Activated CD4-positive, alpha-beta memory T cell treated with anti-CD3 and anti-CD28 coated beads, Interleukin-2, amount 10 ng/mL, durations not matched to agents 7 days and 5 days (primary cell): ENCODE data around the gene PRPF8. TPM values are rescaled to one million over a fixed set of nuclear protein-coding genes. Genes with fewer than 3 reads are reported as not detected.
"Not testable (repeated sequence)": the region's sequence is repeated elsewhere in the genome, so short reads cannot be mapped to it uniquely, and the experiment has no call there.

Experiments used
- CTCF ChIA-PET: fragments of 350-600 bp; sonication (Branson Sonifier 250); formaldehyde crosslinking; loops from one replicate; lab custom pipeline; 2021; ENCODE audit warnings: antibody characterized with exemption, inconsistent platforms; lab: Charles Lee
- POLR2A ChIA-PET: fragments of 350-600 bp; sonication (Branson Sonifier 250); formaldehyde crosslinking; loops from one replicate; lab custom pipeline; 2021; ENCODE audit warnings: antibody characterized with exemption; lab: Charles Lee
- DNase-seq: peaks from one replicate; pipeline ENCODE4 v3.0.0-alpha.2; 2020
- H3K27ac Mint-ChIP-seq: one replicate; pipeline ENCODE4 v1.8.0; 2021; ENCODE audit warnings: mild to moderate bottlenecking, mixed read lengths
- H3K27me3 Mint-ChIP-seq: one replicate; pipeline ENCODE4 v1.8.0; 2021; ENCODE audit warnings: mixed read lengths
- H3K36me3 Mint-ChIP-seq: one replicate; pipeline ENCODE4 v1.8.0; 2021; ENCODE audit warnings: low read depth, mixed read lengths
- H3K4me1 Mint-ChIP-seq: one replicate; pipeline ENCODE4 v1.8.0; 2021; ENCODE audit warnings: mixed read lengths
- H3K4me3 Mint-ChIP-seq: one replicate; pipeline ENCODE4 v1.8.0; 2021; ENCODE audit warnings: mild to moderate bottlenecking, mixed read lengths
- H3K9me3 Mint-ChIP-seq: one replicate; pipeline ENCODE4 v1.8.0; 2021; ENCODE audit warnings: mixed read lengths
- total RNA-seq, 2 experiments: library from RNA; stranded (reverse); gene quantifications; one replicate each; pipeline ENCODE4 v1.2.3, GENCODE V29; 2021

PRPF8 gene
- total RNA-seq, 2 experiments from 2014 or later, result 264 to 267 TPM

DNA sequence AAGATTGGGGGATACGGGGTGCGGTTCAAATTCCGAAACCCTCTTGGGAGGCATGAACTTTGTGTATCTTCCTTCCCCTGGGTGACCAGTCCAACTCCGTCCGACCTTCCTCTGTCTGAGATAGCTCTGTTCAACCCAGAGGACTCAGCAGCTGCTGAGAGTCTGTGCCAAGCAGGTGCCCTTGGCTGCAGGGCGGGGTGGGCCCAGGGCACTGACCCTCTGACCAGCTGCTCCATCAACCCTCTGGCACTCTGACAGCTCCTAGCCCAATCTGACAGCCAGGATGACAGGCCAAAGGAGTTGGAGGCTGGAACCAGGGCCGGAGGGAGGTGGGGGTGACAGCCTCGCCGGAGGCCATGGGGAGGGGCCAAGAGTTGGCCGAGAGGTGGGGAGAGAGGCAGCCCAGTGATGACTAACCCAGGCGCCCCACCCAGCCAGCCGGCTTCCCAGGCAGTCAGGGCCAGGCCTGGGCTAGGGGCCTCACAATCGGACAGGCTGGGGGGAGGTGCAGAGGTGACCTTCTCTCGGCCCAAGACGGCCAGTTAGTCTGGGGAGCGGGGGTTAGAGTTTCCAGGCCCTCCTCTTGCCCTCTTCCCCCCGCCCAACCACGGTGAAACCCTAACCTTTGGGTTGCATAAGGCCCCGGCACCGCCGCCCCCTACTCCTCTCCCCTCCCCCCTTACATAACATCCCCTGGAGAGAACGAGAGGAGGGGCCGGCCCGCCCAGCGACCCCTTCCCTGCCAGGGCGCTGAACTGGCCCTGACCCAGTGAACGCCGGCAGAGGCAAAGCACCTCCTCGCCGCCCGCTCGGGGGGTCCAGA, 30.5 kb upstream of the PRPF8 start:
- Mint-ChIP-seq H3K27ac (peak overlapping the region; percentile 52), H3K27me3 (peaks cover 6% of the 10 kb centered on the region), H3K4me3 (peak overlapping the region; percentile 91), H3K9me3 (no peaks in the 10 kb centered on the region), H3K4me1 (peaks cover 65% of the 10 kb centered on the region), H3K36me3 (peaks cover 39% of the 10 kb centered on the region)
- CTCF ChIA-PET, result interaction anchor here (1.3 to 2.0 kb wide), 4 partner anchors 38 to 350 kb away, joined by 3 to 20 read pairs (median 8); no protein-coding TSS in a partner anchor
- peak; percentile 74 for DNase-seq
- POLR2A ChIA-PET, result interaction anchor here (1.0 to 5.8 kb wide), 14 partner anchors 8 to 621 kb away, joined by 3 to 58 read pairs (median 12); partner anchors contain the start of genes PRPF8, RPA1, SCARF1 and SERPINF1

DNA sequence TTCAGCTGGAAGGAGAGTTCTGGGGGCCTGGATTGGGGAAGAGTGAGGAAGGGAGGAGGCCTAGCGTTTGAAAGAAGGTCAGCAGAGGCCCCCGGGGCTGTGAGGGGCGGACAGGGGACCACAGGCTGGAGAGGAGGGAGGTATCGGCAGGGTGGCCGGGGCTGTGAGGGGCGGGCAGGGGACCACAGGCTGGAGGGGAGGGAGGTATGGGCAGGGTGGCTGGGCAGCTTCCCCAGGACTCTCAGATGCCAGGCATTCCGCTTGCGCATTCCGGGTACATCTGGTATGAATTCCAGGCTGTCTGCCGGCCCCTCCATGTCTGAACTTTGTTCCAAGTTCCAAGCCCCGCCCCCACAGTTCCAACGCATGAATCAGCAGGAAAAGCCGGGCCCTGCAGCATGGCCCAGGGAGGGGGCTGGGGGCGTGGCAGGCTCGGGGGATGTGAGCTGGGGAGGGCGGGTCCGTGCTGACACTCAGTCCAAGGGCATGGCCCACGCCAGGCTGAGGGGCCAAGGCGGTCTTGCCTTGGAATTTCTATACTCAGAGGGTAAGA, 29.8 kb upstream of the PRPF8 start:
- DNase-seq, result peak; percentile 40
- H3K36me3 Mint-ChIP-seq, result peaks cover 39% of the 10 kb centered on the region

DNA sequence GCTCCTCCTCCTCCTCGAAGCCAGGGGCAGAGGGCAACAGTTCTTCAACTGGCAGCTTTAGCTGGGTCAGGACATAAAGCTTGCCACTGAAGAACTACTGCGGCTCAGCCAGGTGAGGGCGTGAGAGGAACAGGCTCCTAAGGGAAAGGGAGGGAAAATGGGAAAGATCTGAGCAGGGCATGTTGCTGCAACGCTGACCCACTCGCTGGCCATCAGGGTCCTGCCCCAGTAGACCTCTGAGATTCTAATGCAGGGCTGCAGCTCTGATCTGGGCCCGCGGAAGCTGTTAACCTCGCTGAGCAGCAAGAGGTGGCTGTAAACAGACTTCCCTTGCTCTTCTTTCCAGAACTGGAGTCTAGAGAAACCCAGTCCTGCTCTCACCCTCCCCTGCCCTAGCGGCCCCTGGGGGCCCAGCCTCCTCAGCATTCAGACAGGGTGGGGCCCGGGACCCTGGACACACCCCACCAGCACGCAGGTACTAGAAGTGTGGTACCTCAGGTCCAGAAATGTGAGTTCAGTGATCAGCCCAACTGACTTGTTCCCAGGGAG, 29.3 kb upstream of the PRPF8 start:
- no peak for DNase-seq
- ChIA-PET CTCF (interaction anchor here (1.8 kb wide), 1 partner anchor 45 kb away, joined by 10 read pairs; no protein-coding TSS in a partner anchor), POLR2A (interaction anchor here (1.6 to 5.8 kb wide), 2 partner anchors 11 to 157 kb away, joined by 3 to 56 read pairs; partner anchors contain the start of gene WDR81)
- Mint-ChIP-seq H3K4me1 (peaks cover 60% of the 10 kb centered on the region), H3K36me3 (peaks cover 39% of the 10 kb centered on the region), H3K27ac (no peak overlapping the region), H3K9me3 (no peaks in the 10 kb centered on the region), H3K27me3 (peaks cover 6% of the 10 kb centered on the region), H3K4me3 (peak overlapping the region; percentile 62)

More for the DNA sequence above, 29.8 kb upstream of the PRPF8 start:
- no peak overlapping the region for H3K27ac Mint-ChIP-seq
- H3K27me3 Mint-ChIP-seq, result peaks cover 6% of the 10 kb centered on the region
- ChIA-PET CTCF (no interaction called here), POLR2A (interaction anchor here (1.6 to 5.8 kb wide), 5 partner anchors 11 to 156 kb away, joined by 3 to 58 read pairs (median 46); partner anchors contain the start of genes PRPF8, RPA1, SMYD4 and WDR81)
- no peaks in the 10 kb centered on the region for H3K9me3 Mint-ChIP-seq
- H3K4me1 Mint-ChIP-seq, result peaks cover 61% of the 10 kb centered on the region
- H3K4me3 Mint-ChIP-seq, result peak overlapping the region; percentile 91

DNA sequence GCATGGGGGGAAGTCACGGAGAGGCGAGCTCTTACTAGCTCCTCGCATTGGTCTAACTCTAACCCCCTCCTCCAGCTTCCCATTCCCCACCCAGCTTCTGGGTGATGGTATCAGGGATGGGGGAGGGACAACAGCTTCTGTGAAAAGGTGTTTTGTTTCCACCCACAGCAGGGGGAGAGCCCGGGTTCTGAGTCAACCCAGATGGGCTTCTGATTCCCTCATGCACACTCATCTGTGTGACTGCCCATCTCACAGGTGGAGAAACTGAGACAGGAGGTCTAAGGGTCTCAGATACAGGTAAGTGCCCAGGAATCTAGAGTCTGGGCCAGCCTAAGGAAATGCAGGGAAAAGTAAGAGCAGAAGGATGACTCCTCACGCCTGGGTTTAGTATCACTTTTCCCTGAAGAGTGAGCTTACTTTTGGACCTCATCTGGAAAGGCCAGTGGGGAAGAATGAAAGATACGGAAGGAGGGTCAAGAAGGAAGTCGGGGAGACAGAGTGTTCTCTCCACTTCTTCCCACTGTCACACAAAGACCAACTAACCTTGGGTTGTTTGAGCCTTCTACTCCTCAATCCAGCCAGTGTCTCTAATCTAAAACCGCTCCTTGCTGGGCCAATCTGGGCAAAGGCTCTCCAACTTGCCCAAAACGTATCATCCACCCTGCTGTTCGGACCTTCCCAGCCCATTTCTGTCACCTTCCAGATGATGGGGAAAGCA, 28.7 kb upstream of the PRPF8 start:
- Mint-ChIP-seq H3K4me3 (peak overlapping the region; percentile 37), H3K27ac (no peak overlapping the region), H3K4me1 (peaks cover 56% of the 10 kb centered on the region), H3K27me3 (peaks cover 8% of the 10 kb centered on the region), H3K36me3 (peaks cover 39% of the 10 kb centered on the region), H3K9me3 (no peaks in the 10 kb centered on the region)
- ChIA-PET POLR2A (interaction anchor here (1.6 to 5.8 kb wide), 3 partner anchors 12 to 158 kb away, joined by 3 to 56 read pairs (median 5); partner anchors contain the start of gene WDR81), CTCF (interaction anchor here (1.8 kb wide), 1 partner anchor 44 kb away, joined by 10 read pairs; no protein-coding TSS in a partner anchor)
- no peak for DNase-seq

DNA sequence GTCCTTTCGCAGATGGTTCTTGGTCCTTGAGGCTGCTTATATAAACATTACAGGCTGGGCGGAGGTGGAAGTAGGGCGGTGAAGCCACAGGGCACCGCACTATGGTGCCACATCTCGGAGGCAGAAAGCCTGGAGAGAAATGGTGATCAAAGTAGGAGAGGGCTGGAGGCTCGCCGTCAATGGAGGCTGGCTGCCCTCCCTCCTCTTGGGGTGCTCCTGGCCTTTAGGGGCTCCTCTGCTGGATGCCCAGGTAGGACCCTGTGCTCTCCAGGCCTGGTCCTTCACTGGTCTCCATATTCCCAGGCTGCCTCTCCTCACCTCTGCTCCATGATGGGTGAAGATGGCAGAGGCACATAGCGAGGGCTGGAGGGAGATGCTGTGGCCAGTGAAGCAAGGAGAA, 27.6 kb upstream of the PRPF8 start:
- CTCF ChIA-PET, result interaction anchor here (0.6 to 1.8 kb wide), 2 partner anchors 14 to 43 kb away, joined by 3 to 10 read pairs; no protein-coding TSS in a partner anchor
- no peaks in the 10 kb centered on the region for H3K9me3 Mint-ChIP-seq
- POLR2A ChIA-PET, result interaction anchor here (1.7 to 5.8 kb wide), 2 partner anchors 13 to 28 kb away, joined by 5 to 56 read pairs; partner anchors contain the start of gene WDR81

GRCh38 chr17:1711804-1712203, 27.1 kb upstream of the PRPF8 start:
- DNase-seq, result no peak
- no peak overlapping the region for H3K27ac Mint-ChIP-seq
- H3K9me3 Mint-ChIP-seq, result no peaks in the 10 kb centered on the region
- H3K4me1 Mint-ChIP-seq, result peaks cover 58% of the 10 kb centered on the region
- CTCF ChIA-PET, result interaction anchor here (0.6 kb wide), 1 partner anchor 14 kb away, joined by 3 read pairs; no protein-coding TSS in a partner anchor
- POLR2A ChIA-PET, result interaction anchor here (1.7 kb wide), 1 partner anchor 28 kb away, joined by 5 read pairs; no protein-coding TSS in a partner anchor
- H3K36me3 Mint-ChIP-seq, result peaks cover 39% of the 10 kb centered on the region
- peaks cover 10% of the 10 kb centered on the region for H3K27me3 Mint-ChIP-seq
- no peak overlapping the region for H3K4me3 Mint-ChIP-seq

More for the DNA sequence above, 27.6 kb upstream of the PRPF8 start:
- no peak for DNase-seq
- Mint-ChIP-seq H3K27ac (no peak overlapping the region), H3K4me1 (peaks cover 56% of the 10 kb centered on the region), H3K4me3 (no peak overlapping the region), H3K27me3 (peaks cover 8% of the 10 kb centered on the region), H3K36me3 (peaks cover 39% of the 10 kb centered on the region)

DNA sequence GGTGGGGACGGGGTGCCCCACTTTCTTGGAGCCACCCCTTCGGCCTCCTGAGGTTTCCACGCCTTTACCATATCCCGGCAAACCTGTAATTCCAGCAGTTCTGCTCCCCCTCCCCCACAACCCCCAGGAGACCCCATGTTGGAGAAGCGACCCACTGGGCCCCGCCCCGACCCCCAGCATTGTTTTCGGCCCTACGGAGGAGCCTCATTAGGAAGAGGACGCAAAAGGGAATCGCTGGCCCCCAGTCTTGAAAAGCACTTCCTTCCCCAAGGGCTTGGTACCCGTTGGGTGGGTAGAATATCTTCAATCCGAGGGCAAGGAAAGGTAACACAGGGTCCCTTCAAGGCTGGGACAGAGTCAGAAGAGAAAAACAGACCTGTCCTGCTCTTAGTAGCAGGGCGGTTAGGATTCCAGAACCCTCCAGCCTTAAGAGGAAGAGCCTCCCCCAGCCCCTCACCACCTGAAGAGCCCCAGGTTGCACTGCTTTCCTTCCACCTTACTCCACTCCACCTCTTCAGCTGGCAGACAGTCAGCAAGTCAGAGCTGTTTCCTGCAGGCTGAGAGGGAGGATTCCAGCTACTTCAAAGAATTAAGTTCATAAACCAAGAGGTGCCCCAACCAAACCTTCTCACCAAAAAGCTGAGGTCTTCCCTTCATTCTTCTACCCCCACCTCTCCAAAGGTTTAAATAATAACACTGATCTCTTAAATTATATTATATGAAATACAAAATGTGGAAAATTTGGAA, 26.3 kb upstream of the PRPF8 start:
- Mint-ChIP-seq H3K4me1 (peaks cover 57% of the 10 kb centered on the region), H3K27ac (no peak overlapping the region), H3K9me3 (no peaks in the 10 kb centered on the region), H3K36me3 (peaks cover 39% of the 10 kb centered on the region), H3K4me3 (peak overlapping the region; percentile 50), H3K27me3 (peaks cover 10% of the 10 kb centered on the region)
- ChIA-PET CTCF (no interaction called here), POLR2A (no interaction called here)
- no peak for DNase-seq

GRCh38 chr17:1709971-1710806, 25.5 kb upstream of the PRPF8 start, which contains the start of gene TLCD2:
Gene TLCD2, minus strand, starts transcription at chr17:1710377. Its CDS starts 135 bp downstream, at chr17:1710242.
- peak within 1 kb of the TSS; percentile 50 for H3K4me3 Mint-ChIP-seq
- no peak for DNase-seq
- POLR2A ChIA-PET, result interaction anchor here (1.4 kb wide), 1 partner anchor 26 kb away, joined by 5 read pairs; no protein-coding TSS in a partner anchor
- H3K27ac Mint-ChIP-seq, result no peak within 1 kb of the TSS
- H3K9me3 Mint-ChIP-seq, result no peaks in the 10 kb centered on the region
- peaks cover 15% of the 10 kb centered on the region for H3K27me3 Mint-ChIP-seq
- peaks cover 39% of the 10 kb centered on the region for H3K36me3 Mint-ChIP-seq
- H3K4me1 Mint-ChIP-seq, result peaks cover 55% of the 10 kb centered on the region
- CTCF ChIA-PET, result no interaction called here

- peaks cover 48% of the 10 kb centered on the region for H3K4me1 Mint-ChIP-seq
- H3K27ac Mint-ChIP-seq, result no peak overlapping the region
- CTCF ChIA-PET, result no interaction called here
- POLR2A ChIA-PET, result interaction anchor here (0.8 to 1.4 kb wide), 3 partner anchors 8 to 26 kb away, joined by 3 to 5 read pairs (median 5); no protein-coding TSS in a partner anchor
- peaks cover 35% of the 10 kb centered on the region for H3K36me3 Mint-ChIP-seq
- no peak for DNase-seq
- H3K9me3 Mint-ChIP-seq, result no peaks in the 10 kb centered on the region
- peaks cover 20% of the 10 kb centered on the region for H3K27me3 Mint-ChIP-seq
- no peak overlapping the region for H3K4me3 Mint-ChIP-seq
Observed at GRCh38 chr17:1709403-1709951, 24.8 kb upstream of the PRPF8 start.

GRCh38 chr17:1708791-1709346, 24.2 kb upstream of the PRPF8 start:
- Mint-ChIP-seq H3K27me3 (peaks cover 22% of the 10 kb centered on the region), H3K4me3 (peak overlapping the region; percentile 30), H3K4me1 (peaks cover 44% of the 10 kb centered on the region), H3K36me3 (peaks cover 32% of the 10 kb centered on the region)
- H3K27ac Mint-ChIP-seq, DNase-seq, H3K9me3 Mint-ChIP-seq: not testable (repeated sequence)
- POLR2A ChIA-PET, result interaction anchor here (0.8 to 1.4 kb wide), 3 partner anchors 8 to 25 kb away, joined by 3 to 5 read pairs (median 5); no protein-coding TSS in a partner anchor
- CTCF ChIA-PET, result interaction anchor here (0.6 kb wide), 1 partner anchor 74 kb away, joined by 3 read pairs; no protein-coding TSS in a partner anchor
